ENCODE measurements around the gene CCDC9. TPM values are rescaled to one million over a fixed set of nuclear protein-coding genes. Genes with fewer than 3 reads are reported as not detected.

The CCDC9 gene
- total RNA-seq, 4 donors from 2014 or later, result 12.1 to 104 (median 35.8) TPM

- TF ChIP-seq POLR2A (IDR thresholded peaks at IDR 0.05), result no peak
- TF ChIP-seq, protein P1, sequence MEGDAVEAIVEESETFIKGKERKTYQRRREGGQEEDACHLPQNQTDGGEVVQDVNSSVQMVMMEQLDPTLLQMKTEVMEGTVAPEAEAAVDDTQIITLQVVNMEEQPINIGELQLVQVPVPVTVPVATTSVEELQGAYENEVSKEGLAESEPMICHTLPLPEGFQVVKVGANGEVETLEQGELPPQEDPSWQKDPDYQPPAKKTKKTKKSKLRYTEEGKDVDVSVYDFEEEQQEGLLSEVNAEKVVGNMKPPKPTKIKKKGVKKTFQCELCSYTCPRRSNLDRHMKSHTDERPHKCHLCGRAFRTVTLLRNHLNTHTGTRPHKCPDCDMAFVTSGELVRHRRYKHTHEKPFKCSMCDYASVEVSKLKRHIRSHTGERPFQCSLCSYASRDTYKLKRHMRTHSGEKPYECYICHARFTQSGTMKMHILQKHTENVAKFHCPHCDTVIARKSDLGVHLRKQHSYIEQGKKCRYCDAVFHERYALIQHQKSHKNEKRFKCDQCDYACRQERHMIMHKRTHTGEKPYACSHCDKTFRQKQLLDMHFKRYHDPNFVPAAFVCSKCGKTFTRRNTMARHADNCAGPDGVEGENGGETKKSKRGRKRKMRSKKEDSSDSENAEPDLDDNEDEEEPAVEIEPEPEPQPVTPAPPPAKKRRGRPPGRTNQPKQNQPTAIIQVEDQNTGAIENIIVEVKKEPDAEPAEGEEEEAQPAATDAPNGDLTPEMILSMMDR (IDR thresholded peaks at IDR 0.05), result no peak
- no peaks in the 10 kb centered on the region for H3K4me1 ChIP-seq
- no peak overlapping the region for H3K27ac ChIP-seq
- no peaks in the 10 kb centered on the region for H3K27me3 ChIP-seq
- H3K4me3 ChIP-seq, result no peak overlapping the region
- no peak for DNase-seq
- no peaks in the 10 kb centered on the region for H3K9me3 ChIP-seq
- no peaks in the 10 kb centered on the region for H3K36me3 ChIP-seq
Observed at GRCh38 chr19:47319923-47320871, 63.9 kb downstream of the CCDC9 start.

Small RNAs within 50 kb of the gene (small RNA-seq; reads per million reads assigned to genes)
- 0 reads per million in 2 donors for gene MIR3190

Other genes starting within 250 kb of the CCDC9 start
- gene NPAS1, start 236.7 kb upstream of the CCDC9 start, total RNA-seq, result not detected
- gene TMEM160, start 207.9 kb upstream of the CCDC9 start, total RNA-seq, result 10 to 100 TPM; 17.7 to 52.7 (median 29.3) TPM
- gene ZC3H4, start 142.7 kb upstream of the CCDC9 start, total RNA-seq, result 10 to 100 TPM; 24.7 to 61.9 (median 42.4) TPM
- 10 to 100 TPM; 35.9 to 73.4 (median 40.3) TPM for gene SAE1, start 125.7 kb upstream of the CCDC9 start, total RNA-seq
- 10 to 100 TPM in 1 of 4 donors, 1 to 10 TPM in 3; 4.1 to 10.0 (median 5.5) TPM for gene BBC3, start 25.3 kb upstream of the CCDC9 start, total RNA-seq
- 10 to 100 TPM in 2 of 4 donors, 1 to 10 TPM in 2; 6.1 to 23.9 (median 12.8) TPM for gene INAFM1, start 18.4 kb downstream of the CCDC9 start, total RNA-seq
- gene C5AR1, start 53.3 kb downstream of the CCDC9 start, total RNA-seq, result 1 to 10 TPM in 2 of 4 donors, under 1 TPM in 1, not detected in 1; 0.70 to 5.0 (median 2.2) TPM
- gene C5AR2, start 75.7 kb downstream of the CCDC9 start, total RNA-seq, result 1 to 10 TPM in 2 of 4 donors, under 1 TPM in 1, not detected in 1; 0.95 to 1.6 (median 1.4) TPM
- gene DHX34, start 92.8 kb downstream of the CCDC9 start, total RNA-seq, result 10 to 100 TPM; 13.1 to 51.2 (median 30.0) TPM
- gene MEIS3, start 163.0 kb downstream of the CCDC9 start, total RNA-seq, result 10 to 100 TPM in 2 of 4 donors, 1 to 10 TPM in 2; 1.6 to 18.2 (median 10.2) TPM
- under 1 TPM in 2 of 4 donors, not detected in 2; 0.53 to 0.85 TPM for gene SLC8A2, start 215.4 kb downstream of the CCDC9 start, total RNA-seq
- gene KPTN, start 227.7 kb downstream of the CCDC9 start, total RNA-seq, result 10 to 100 TPM in 3 of 4 donors, 1 to 10 TPM in 1; 7.1 to 22.3 (median 13.4) TPM

Data from Peyer's patch (tissue), 4 donors.